Calu3 (cell line): Measurements from ENCODE around the gene BRSK2. TPM values are rescaled to one million over a fixed set of nuclear protein-coding genes. Genes with fewer than 3 reads are reported as not detected.

Source experiments
- BruUV-seq: library from RNA; stranded (reverse); fragments of 400-500 nt; replicated peaks from 2 replicates; lab custom pipeline; 2021; lab: Mats Ljungman, UMichigan
- CTCF ChIA-PET: fragments of 300-600 bp; sonication (Branson Sonifier 250); formaldehyde crosslinking; loops from one replicate; lab custom pipeline; 2022; ENCODE audit warnings: antibody characterized with exemption; lab: Charles Lee
- DNase-seq: peaks from one replicate; pipeline ENCODE4 v3.0.0; 2022
- H3K27ac Mint-ChIP-seq: one replicate; pipeline ENCODE4 v1.8.0; 2022; ENCODE audit warnings: mixed read lengths; ENCODE audit not compliant: unreplicated experiment
- H3K27me3 Mint-ChIP-seq: one replicate; pipeline ENCODE4 v1.8.0; 2022; ENCODE audit warnings: mixed read lengths; ENCODE audit not compliant: unreplicated experiment
- H3K36me3 Mint-ChIP-seq: one replicate; pipeline ENCODE4 v1.8.0; 2022; ENCODE audit warnings: mild to moderate bottlenecking, moderate library complexity, mixed read lengths; ENCODE audit not compliant: insufficient read depth, unreplicated experiment
- H3K4me1 Mint-ChIP-seq: one replicate; pipeline ENCODE4 v1.8.0; 2022; ENCODE audit warnings: mild to moderate bottlenecking, low read depth, mixed read lengths; ENCODE audit not compliant: unreplicated experiment
- H3K4me3 Mint-ChIP-seq: one replicate; pipeline ENCODE4 v1.8.0; 2022; ENCODE audit warnings: mild to moderate bottlenecking, low read depth, moderate library complexity, mixed read lengths; ENCODE audit not compliant: unreplicated experiment
- H3K9me3 Mint-ChIP-seq: one replicate; pipeline ENCODE4 v1.8.0; 2022; ENCODE audit warnings: low read depth, mixed read lengths; ENCODE audit not compliant: unreplicated experiment
- CTCF ChIP-seq: fragments of 200-600 bp; IDR thresholded peaks from one replicate; pipeline ENCODE4 v1.8.0; 2022; ENCODE audit warnings: antibody characterized with exemption; ENCODE audit not compliant: unreplicated experiment
- intact Hi-C: fragments of 100-400 bp; cut with micrococcal nuclease; formaldehyde crosslinking; loops from one replicate; pipeline ENCODE4 v1.10.0; 2022; ENCODE audit not compliant: unreplicated experiment
- total RNA-seq: library from RNA; stranded (reverse); gene quantifications from 2 replicates; pipeline ENCODE4 v1.2.3, GENCODE V29; 2022

The BRSK2 gene
- total RNA-seq, 1 experiment from 2014 or later: 2.6 TPM

DNA sequence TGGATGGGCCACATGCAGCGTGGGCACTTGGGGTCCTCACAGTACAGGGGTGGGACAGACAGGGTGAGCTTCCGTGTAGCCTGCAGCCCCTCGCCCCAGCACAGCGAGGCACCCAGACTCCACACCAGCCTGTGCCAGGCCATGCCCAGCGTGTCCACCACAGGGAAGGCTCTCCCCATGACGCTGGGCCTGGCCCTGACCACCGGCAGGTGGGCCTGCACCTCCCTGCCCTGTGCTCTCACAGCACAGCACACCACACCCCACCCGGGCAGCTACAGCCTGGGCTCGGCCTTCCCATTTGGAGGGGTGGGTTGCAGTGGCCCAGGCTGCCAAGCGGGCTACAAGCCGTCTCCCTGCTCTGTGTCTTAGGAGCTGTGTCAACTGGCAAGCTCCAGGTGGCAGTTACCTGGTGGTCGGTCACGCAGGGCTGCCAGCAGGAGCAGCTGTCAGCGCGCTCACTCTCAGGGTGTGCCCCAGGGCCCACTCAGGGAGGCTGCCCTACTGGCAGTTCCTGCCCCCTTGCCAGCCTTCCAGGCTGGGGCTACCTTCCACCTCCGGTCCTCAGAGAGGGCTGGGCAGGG is 92.2 kb downstream of the BRSK2 start:
- CTCF ChIA-PET: interaction anchor here (0.6 kb wide), 1 partner anchor 419 kb away, joined by 3 read pairs; no protein-coding TSS in a partner anchor
- Mint-ChIP-seq H3K27me3 (no peaks in the 10 kb centered on the region), H3K9me3 (no peaks in the 10 kb centered on the region), H3K4me3 (no peak overlapping the region), H3K36me3 (peaks cover 5% of the 10 kb centered on the region), H3K4me1 (peaks cover 16% of the 10 kb centered on the region), H3K27ac (no peak overlapping the region)
- DNase-seq: no peak
- no peak for TF ChIP-seq CTCF
- intact Hi-C loops: no loop called here
- no TSS peak for BruUV-seq

DNA sequence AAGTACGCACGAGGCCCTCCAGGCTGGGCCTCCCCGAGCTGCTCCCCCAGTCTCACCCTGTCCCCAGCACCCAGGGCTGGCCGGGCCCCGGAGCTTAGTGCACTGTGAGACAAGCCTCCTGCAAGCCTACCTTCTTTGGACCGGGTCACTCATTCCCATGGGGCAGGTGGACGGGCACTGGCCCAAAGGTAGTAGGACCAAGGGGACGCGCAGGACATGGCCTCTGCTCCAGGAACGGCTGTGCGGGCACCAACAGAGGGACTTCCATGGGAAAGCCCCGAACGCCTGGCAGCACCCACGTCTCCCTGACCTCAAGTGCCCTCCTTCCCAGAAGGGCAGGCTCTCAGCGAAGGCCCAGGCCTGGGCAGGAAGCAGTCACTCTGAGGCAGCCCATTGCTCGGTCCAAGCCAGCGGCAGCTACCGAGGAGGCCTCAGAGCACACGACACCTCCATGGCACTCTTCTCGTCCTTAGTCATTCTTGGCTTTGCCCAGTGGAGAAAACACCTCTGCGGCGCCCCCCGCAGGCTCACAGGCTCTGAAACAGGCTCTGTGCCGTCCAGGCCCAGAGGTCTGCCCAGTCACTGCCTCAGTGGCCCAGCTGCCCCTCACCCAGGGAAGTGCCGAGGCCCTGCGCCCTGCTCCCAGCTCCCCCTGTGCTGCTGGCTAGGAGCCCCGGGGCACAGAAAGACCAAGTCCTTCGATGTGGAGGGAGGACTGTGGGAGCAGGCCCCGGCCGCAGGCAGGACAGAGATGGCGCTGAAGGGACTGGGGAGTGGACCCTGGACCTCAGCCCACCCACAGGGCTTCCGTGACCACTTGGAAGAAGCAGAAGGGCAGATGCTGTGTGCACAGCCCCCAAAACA is 93.1 kb downstream of the BRSK2 start:
- intact Hi-C loops: no loop called here
- H3K36me3 Mint-ChIP-seq: peaks cover 5% of the 10 kb centered on the region
- CTCF ChIA-PET: no interaction called here
- DNase-seq: no peak
- H3K4me1 Mint-ChIP-seq: peaks cover 16% of the 10 kb centered on the region
- no peak overlapping the region for H3K4me3 Mint-ChIP-seq
- H3K9me3 Mint-ChIP-seq: no peaks in the 10 kb centered on the region
- no peak for TF ChIP-seq CTCF
- BruUV-seq: no TSS peak
- no peaks in the 10 kb centered on the region for H3K27me3 Mint-ChIP-seq
- no peak overlapping the region for H3K27ac Mint-ChIP-seq

- no peaks in the 10 kb centered on the region for H3K27me3 Mint-ChIP-seq
- no peak overlapping the region for H3K4me3 Mint-ChIP-seq
- BruUV-seq: no TSS peak
- no peak for TF ChIP-seq CTCF
- H3K27ac Mint-ChIP-seq: no peak overlapping the region
- H3K9me3 Mint-ChIP-seq: no peaks in the 10 kb centered on the region
- H3K4me1 Mint-ChIP-seq: peaks cover 16% of the 10 kb centered on the region
- DNase-seq: no peak
- intact Hi-C loops: no loop called here
- peaks cover 5% of the 10 kb centered on the region for H3K36me3 Mint-ChIP-seq
- CTCF ChIA-PET: no interaction called here
Measured at GRCh38 chr11:1483445-1483961, 93.8 kb downstream of the BRSK2 start.

- intact Hi-C loops: no loop called here
- no TSS peak for BruUV-seq
- no peak overlapping the region for H3K4me3 Mint-ChIP-seq
- CTCF ChIA-PET: no interaction called here
- DNase-seq: no peak
- peaks cover 6% of the 10 kb centered on the region for H3K36me3 Mint-ChIP-seq
- H3K4me1 Mint-ChIP-seq: peaks cover 16% of the 10 kb centered on the region
- H3K9me3 Mint-ChIP-seq: no peaks in the 10 kb centered on the region
- H3K27ac Mint-ChIP-seq: no peak overlapping the region
- TF ChIP-seq CTCF: no peak
- H3K27me3 Mint-ChIP-seq: no peaks in the 10 kb centered on the region
Measured at GRCh38 chr11:1484061-1484671, 94.4 kb downstream of the BRSK2 start.
